RWPE2 (cell line): ENCODE data around the gene MAP3K6.

Experiments used
- ATAC-seq: fragments of 200-7000 bp; cut with Tn5 transposase; 3 replicates; pipeline ENCODE4 v1.9.1; 2021; ENCODE audit warnings: low read depth
- DNase-seq: peaks from one replicate; pipeline ENCODE4 v3.0.0-alpha.2; 2020; ENCODE audit warnings: low spot score
- H3K27ac ChIP-seq: fragments of 450-650 bp; 2 replicates; pipeline ENCODE4 v1.5.1; 2017; ENCODE audit warnings: mild to moderate bottlenecking; ENCODE audit not compliant: poor library complexity, severe bottlenecking
- H3K27me3 ChIP-seq: fragments of 250-450 bp; sonication (Bioruptor Pico); 2 replicates; pipeline ENCODE4 v1.5.1; 2021; ENCODE audit warnings: mild to moderate bottlenecking, moderate library complexity; ENCODE audit not compliant: insufficient read depth, poor library complexity, severe bottlenecking
- H3K36me3 ChIP-seq: fragments of 250-450 bp; sonication (Bioruptor Pico); 2 replicates; pipeline ENCODE4 v1.5.1; 2020; ENCODE audit warnings: low read depth, mild to moderate bottlenecking, moderate library complexity
- H3K4me1 ChIP-seq: fragments of 250-450 bp; sonication (Bioruptor Pico); 2 replicates; pipeline ENCODE4 v1.5.1; 2021; ENCODE audit warnings: mild to moderate bottlenecking, moderate library complexity; ENCODE audit not compliant: insufficient read depth, poor library complexity, severe bottlenecking
- H3K4me3 ChIP-seq: fragments of 250-450 bp; sonication (Bioruptor Pico); 2 replicates; pipeline ENCODE4 v1.5.1; 2021; ENCODE audit warnings: mild to moderate bottlenecking, moderate library complexity; ENCODE audit not compliant: severe bottlenecking
- H3K9me3 ChIP-seq: fragments of 250-450 bp; sonication (Bioruptor Pico); 2 replicates; pipeline ENCODE4 v1.5.1; 2021; ENCODE audit warnings: mild to moderate bottlenecking, moderate library complexity; ENCODE audit not compliant: severe bottlenecking
- TF ChIP-seq, protein P1 (sequence below): fragments of 450-650 bp; IDR thresholded peaks from one replicate; pipeline ENCODE4 v1.5.1; 2017; ENCODE audit warnings: mild to moderate bottlenecking, moderate library complexity; ENCODE audit not compliant: poor library complexity, severe bottlenecking

The MAP3K6 gene

DNA sequence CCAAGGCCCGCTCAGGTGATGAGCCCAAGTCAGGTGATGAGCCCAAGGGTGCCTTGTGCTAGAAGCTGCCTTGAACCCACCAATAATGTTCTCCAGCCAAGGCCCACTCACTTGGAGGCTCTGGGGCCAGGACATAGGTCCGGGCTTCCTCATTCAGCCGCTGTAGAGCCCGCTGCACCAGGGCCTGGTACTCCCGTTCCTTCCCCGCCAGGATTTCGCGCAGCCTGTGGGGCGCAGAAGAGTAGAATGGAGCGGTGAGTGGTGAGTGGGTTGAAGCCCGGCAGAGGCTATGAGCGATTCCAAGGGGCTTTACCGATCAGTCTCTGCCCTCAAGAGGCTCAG, 10.5 kb downstream of the MAP3K6 start:
- no peak for DNase-seq
- Histone ChIP-seq H3K4me3 (no peak overlapping the region), H3K9me3 (no peaks in the 10 kb centered on the region), H3K27me3 (no peaks in the 10 kb centered on the region), H3K27ac (no peak overlapping the region), H3K4me1 (no peaks in the 10 kb centered on the region), H3K36me3 (peaks cover 60% of the 10 kb centered on the region)
- ATAC-seq: no peak
- TF ChIP-seq, protein P1, sequence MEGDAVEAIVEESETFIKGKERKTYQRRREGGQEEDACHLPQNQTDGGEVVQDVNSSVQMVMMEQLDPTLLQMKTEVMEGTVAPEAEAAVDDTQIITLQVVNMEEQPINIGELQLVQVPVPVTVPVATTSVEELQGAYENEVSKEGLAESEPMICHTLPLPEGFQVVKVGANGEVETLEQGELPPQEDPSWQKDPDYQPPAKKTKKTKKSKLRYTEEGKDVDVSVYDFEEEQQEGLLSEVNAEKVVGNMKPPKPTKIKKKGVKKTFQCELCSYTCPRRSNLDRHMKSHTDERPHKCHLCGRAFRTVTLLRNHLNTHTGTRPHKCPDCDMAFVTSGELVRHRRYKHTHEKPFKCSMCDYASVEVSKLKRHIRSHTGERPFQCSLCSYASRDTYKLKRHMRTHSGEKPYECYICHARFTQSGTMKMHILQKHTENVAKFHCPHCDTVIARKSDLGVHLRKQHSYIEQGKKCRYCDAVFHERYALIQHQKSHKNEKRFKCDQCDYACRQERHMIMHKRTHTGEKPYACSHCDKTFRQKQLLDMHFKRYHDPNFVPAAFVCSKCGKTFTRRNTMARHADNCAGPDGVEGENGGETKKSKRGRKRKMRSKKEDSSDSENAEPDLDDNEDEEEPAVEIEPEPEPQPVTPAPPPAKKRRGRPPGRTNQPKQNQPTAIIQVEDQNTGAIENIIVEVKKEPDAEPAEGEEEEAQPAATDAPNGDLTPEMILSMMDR: no peak

DNA sequence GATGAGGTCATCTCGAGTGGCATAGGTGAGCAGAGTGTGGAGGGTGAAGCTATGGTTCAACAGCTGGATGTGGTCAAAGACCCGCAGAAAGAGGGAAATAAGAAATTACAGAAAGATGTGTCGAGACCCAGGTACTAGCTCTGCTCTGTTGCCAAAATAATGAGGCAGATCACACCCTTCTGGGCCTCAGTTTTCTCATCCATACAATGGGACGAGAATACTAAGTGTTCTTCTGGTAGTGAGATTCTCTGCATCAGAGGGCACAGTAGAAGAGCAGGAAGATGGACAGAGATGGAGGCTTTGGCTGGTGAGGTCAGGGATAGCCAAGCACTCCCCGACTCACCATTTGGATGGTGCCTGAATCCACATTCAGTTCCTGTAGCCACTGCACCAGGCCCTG, 11.1 kb downstream of the MAP3K6 start:
- Histone ChIP-seq H3K9me3 (no peaks in the 10 kb centered on the region), H3K4me1 (no peaks in the 10 kb centered on the region), H3K27ac (no peak overlapping the region), H3K27me3 (no peaks in the 10 kb centered on the region), H3K4me3 (no peak overlapping the region), H3K36me3 (peaks cover 55% of the 10 kb centered on the region)
- ATAC-seq: no peak
- TF ChIP-seq, protein P1: no peak
- DNase-seq: no peak

DNA sequence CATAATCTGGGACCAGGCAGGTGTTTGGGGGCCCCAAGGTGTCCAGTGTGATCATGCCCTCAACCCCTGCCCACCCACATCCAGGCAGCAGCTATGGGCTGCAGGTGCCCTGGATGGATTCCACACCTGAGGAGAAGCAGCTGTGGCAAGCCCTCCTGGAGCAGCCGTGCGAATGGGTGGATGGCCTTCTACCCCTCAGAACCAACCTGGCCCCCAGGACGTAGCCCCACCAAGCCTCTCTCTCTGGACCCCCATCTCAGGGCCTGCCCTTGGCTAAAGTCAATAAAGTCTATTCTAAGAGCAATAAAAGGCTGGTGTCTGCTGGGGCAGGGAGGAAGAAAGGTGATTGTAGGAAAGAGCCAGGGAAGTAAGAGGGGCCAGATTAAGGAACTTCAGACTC, 13.1 kb downstream of the MAP3K6 start:
- Histone ChIP-seq H3K27me3 (no peaks in the 10 kb centered on the region), H3K4me3 (no peak overlapping the region), H3K4me1 (peaks cover 7% of the 10 kb centered on the region), H3K27ac (no peak overlapping the region), H3K9me3 (no peaks in the 10 kb centered on the region), H3K36me3 (peaks cover 61% of the 10 kb centered on the region)
- TF ChIP-seq, protein P1: no peak
- no peak for DNase-seq
- no peak for ATAC-seq

DNA sequence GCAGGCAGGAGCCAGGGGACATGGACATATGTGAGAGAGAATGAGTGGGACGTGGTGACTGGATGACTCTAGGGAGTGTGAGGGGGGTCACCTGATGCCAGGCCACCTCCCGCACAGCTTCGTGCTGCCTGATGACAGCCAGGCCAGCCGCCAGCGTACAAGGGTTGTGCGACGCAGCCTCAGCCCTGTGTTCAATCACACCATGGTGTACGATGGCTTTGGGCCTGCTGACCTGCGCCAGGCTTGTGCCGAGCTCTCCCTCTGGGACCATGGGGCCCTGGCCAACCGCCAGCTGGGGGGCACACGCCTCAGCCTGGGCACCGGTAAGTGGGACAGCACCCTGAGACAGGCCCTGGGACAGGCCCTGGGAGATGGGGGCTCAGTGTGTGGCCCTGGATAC, 13.6 kb downstream of the MAP3K6 start:
- TF ChIP-seq, protein P1: no peak
- Histone ChIP-seq H3K36me3 (peaks cover 56% of the 10 kb centered on the region), H3K4me1 (peaks cover 8% of the 10 kb centered on the region), H3K9me3 (no peaks in the 10 kb centered on the region), H3K4me3 (no peak overlapping the region), H3K27ac (no peak overlapping the region), H3K27me3 (no peaks in the 10 kb centered on the region)
- ATAC-seq (no peak), DNase-seq (no peak)

DNA sequence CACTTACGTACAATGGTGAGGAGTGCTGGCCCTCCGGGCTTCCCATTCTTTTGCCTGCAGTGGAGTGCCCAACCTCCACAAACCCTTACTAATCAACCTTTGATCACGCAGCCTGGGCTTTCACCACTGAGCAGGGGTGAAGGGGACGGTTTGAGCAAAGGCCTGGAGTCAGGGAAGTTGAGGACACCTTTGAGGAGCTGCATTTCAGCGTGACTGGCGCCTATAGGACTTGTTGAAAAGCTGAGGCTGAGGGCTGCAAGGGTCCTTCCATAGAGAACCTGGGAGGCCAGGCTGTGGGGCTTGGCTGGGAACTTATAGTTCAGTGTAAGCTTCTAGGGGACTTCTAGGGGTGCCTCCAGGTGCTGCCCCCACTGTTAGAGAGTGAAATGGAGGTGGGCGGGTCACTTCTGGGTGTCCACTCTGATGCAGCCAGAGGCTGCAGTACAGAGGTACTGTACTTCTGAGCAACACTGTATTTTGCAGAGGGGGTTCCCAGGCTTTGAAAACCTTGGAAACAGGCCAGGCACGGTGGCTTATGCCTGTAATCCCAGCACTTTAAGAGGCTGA, 15.1 kb downstream of the MAP3K6 start:
- no peak overlapping the region for H3K4me3 ChIP-seq
- H3K27me3 ChIP-seq: no peaks in the 10 kb centered on the region
- ATAC-seq: no peak
- H3K27ac ChIP-seq: no peak overlapping the region
- H3K36me3 ChIP-seq: peaks cover 48% of the 10 kb centered on the region
- no peaks in the 10 kb centered on the region for H3K9me3 ChIP-seq
- H3K4me1 ChIP-seq: peaks cover 15% of the 10 kb centered on the region
- TF ChIP-seq, protein P1: no peak
- no peak for DNase-seq
